Esophagus muscularis mucosa (tissue), 3 donors: Measurements from ENCODE around the gene TBX18.

Experiments used
- POLR2A ChIP-seq: fragments of 450-650 bp; IDR thresholded peaks from one replicate; pipeline ENCODE4 v1.6.1; 2017; ENCODE audit warnings: antibody characterized with exemption, moderate library complexity, mild to moderate bottlenecking, low read depth
- POLR2AphosphoS5 ChIP-seq, 2 donors: sonication (generic); formaldehyde crosslinking; IDR thresholded peaks; one replicate each; pipeline ENCODE4 v1.6.1; 2017; ENCODE audit warnings: antibody characterized with exemption in 2 of 2
- TF ChIP-seq, protein P1 (sequence below), 3 experiments: fragments of 200-600 bp in 2 of 3; fragments of 450-650 bp in 1 of 3; sonication (generic) in 2 of 3; IDR thresholded peaks; one replicate each; pipeline ENCODE4 v1.5.1; 2017 to 2019; ENCODE audit warnings: antibody characterized with exemption in 3 of 3, mild to moderate bottlenecking in 2 of 3, moderate library complexity in 1 of 3

DNA sequence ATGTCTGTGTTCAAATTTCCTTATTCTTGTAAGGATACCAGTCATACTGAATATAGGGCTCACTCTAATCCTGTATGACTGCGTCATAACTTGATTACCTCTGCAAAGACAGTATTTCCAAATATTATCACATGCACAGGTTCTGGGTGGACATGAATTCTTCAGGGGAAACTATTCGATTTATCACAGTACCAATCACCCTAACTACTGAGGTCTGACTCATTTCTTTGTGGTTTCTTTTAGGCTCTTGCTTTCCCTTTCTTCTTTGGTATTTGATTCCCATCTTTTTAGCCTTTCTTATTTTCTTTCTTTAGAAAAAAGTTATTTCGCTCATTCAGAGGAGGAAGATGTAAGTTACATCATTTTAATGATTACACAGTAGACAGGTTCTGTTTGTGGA lies 40.3 kb upstream of the TBX18 start:
- TF ChIP-seq POLR2A (no peak), POLR2AphosphoS5 (IDR thresholded peaks at IDR 0.05) (no peak)
- TF ChIP-seq, protein P1, sequence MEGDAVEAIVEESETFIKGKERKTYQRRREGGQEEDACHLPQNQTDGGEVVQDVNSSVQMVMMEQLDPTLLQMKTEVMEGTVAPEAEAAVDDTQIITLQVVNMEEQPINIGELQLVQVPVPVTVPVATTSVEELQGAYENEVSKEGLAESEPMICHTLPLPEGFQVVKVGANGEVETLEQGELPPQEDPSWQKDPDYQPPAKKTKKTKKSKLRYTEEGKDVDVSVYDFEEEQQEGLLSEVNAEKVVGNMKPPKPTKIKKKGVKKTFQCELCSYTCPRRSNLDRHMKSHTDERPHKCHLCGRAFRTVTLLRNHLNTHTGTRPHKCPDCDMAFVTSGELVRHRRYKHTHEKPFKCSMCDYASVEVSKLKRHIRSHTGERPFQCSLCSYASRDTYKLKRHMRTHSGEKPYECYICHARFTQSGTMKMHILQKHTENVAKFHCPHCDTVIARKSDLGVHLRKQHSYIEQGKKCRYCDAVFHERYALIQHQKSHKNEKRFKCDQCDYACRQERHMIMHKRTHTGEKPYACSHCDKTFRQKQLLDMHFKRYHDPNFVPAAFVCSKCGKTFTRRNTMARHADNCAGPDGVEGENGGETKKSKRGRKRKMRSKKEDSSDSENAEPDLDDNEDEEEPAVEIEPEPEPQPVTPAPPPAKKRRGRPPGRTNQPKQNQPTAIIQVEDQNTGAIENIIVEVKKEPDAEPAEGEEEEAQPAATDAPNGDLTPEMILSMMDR (IDR thresholded peaks at IDR 0.05): no peak
